CD4-positive, alpha-beta T cell treated with Interleukin-2 at 100 ng/mL for 4 hours (primary cell): ENCODE measurements around the gene DYNLL2.
"Not testable (repeated sequence)": the region's sequence is repeated elsewhere in the genome, so short reads cannot be mapped to it uniquely, and the experiment has no call there.

Source experiments
- DNase-seq: peaks from one replicate; pipeline ENCODE4 v3.0.0-alpha.2; 2020; ENCODE audit warnings: low spot score

The DYNLL2 gene

GRCh38 chr17:58072862-58073261 is 10.4 kb upstream of the DYNLL2 start:
- DNase-seq = no peak

- DNase-seq = not testable (repeated sequence)
Measured at GRCh38 chr17:58073266-58073665, 10.0 kb upstream of the DYNLL2 start.

GRCh38 chr17:58074406-58074805 is 8.8 kb upstream of the DYNLL2 start:
- DNase-seq = not testable (repeated sequence)

- DNase-seq = no peak
Measured at GRCh38 chr17:58079300-58080033, 3.8 kb upstream of the DYNLL2 start.

GRCh38 chr17:58081646-58082340 is 1.4 kb upstream of the DYNLL2 start:
- no peak for DNase-seq

GRCh38 chr17:58082341-58082869 is 814 bp upstream of the DYNLL2 start:
- DNase-seq = no peak

- peak; percentile 67 for DNase-seq
Measured at GRCh38 chr17:58083491-58084316, 485 bp downstream of the DYNLL2 start.

- DNase-seq = peak; percentile 58
Measured at GRCh38 chr17:58084317-58084981, 1.2 kb downstream of the DYNLL2 start.

GRCh38 chr17:58085039-58085715 is 2.0 kb downstream of the DYNLL2 start:
- no peak for DNase-seq

GRCh38 chr17:58086953-58087352 is 3.7 kb downstream of the DYNLL2 start:
- DNase-seq = no peak

GRCh38 chr17:58088624-58089023 is 5.4 kb downstream of the DYNLL2 start:
- DNase-seq = no peak

GRCh38 chr17:58089111-58089510 is 5.9 kb downstream of the DYNLL2 start:
- DNase-seq = no peak

GRCh38 chr17:58091024-58091567 is 7.9 kb downstream of the DYNLL2 start:
- DNase-seq = no peak

GRCh38 chr17:58092101-58092796 is 9.0 kb downstream of the DYNLL2 start:
- DNase-seq = no peak

- DNase-seq = no peak
Measured at GRCh38 chr17:58092797-58093385, 9.7 kb downstream of the DYNLL2 start.

- no peak for DNase-seq
Measured at GRCh38 chr17:58094118-58094517, 10.9 kb downstream of the DYNLL2 start.

GRCh38 chr17:58096892-58097291 is 13.7 kb downstream of the DYNLL2 start:
- DNase-seq = no peak

- DNase-seq = no peak
Measured at GRCh38 chr17:58097384-58098088, 14.3 kb downstream of the DYNLL2 start.

GRCh38 chr17:58100506-58100905 is 17.3 kb downstream of the DYNLL2 start:
- DNase-seq = no peak
